Neural crest cell (in vitro differentiated cells): ENCODE results near the gene BRMS1. TPM values are rescaled to one million over a fixed set of nuclear protein-coding genes. Genes with fewer than 3 reads are reported as not detected.
"Not testable (repeated sequence)": the region's sequence is repeated elsewhere in the genome, so short reads cannot be mapped to it uniquely, and the experiment has no call there.

Source experiments
- DNase-seq: peaks from one replicate; pipeline ENCODE4 v3.0.0; 2021; ENCODE audit warnings: low read depth, mixed read lengths, low spot score
- H3K27ac Mint-ChIP-seq: one replicate; pipeline ENCODE4 v1.8.0; 2021; ENCODE audit warnings: mild to moderate bottlenecking, mixed read lengths; ENCODE audit not compliant: unreplicated experiment
- H3K27me3 Mint-ChIP-seq: 2 replicates; pipeline ENCODE4 v1.8.0; 2021; ENCODE audit warnings: low read depth, mild to moderate bottlenecking, mixed read lengths
- H3K36me3 Mint-ChIP-seq: 2 replicates; pipeline ENCODE4 v1.8.0; 2021; ENCODE audit warnings: low read depth, mild to moderate bottlenecking, mixed read lengths
- H3K4me1 Mint-ChIP-seq: 2 replicates; pipeline ENCODE4 v1.8.0; 2021; ENCODE audit warnings: mixed read lengths
- H3K4me3 Mint-ChIP-seq: one replicate; pipeline ENCODE4 v1.8.0; 2021; ENCODE audit warnings: mild to moderate bottlenecking, mixed read lengths
- H3K9me3 Mint-ChIP-seq: 2 replicates; pipeline ENCODE4 v1.8.0; 2021; ENCODE audit warnings: mixed read lengths
- total RNA-seq: library from RNA; stranded (reverse); gene quantifications from 2 replicates; pipeline ENCODE4 v1.2.1, GENCODE V29; 2021
- TF ChIP-seq, protein P1 (sequence below): fragments of 200-600 bp; sonication (generic); conservative IDR thresholded peaks from 2 replicates; pipeline ENCODE4 v1.5.0; 2021; ENCODE audit warnings: antibody characterized with exemption, mild to moderate bottlenecking

Gene BRMS1
- total RNA-seq, 1 donor from 2014 or later, result 40.2 TPM

DNA sequence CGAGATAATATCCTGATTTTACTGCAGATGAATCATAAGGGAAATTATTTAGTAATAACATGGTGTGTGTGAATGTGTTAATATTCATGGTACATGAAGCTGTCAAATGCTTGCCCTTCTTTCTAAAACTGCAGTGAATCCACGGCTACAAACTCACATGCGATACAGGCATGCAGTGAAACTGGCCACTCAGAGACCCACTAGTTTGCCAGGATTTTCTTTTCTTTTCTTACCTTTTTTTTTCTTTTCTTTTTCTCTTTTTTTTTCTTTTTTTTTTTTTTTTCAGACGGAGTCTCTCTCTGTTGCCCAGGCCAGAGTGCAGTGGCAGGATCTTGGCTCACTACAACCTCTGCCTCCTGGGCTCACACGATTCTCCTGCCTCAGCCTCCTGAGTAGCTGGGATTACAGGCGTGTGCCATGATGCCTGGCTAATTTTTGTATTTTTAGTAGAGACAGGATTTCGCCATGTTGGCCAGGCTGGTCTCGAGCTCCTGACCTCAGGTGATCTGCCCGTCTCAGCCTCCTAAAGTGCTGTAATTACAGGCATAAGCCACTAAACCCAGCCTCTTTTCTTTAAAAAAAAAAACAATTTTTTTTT lies 28.9 kb upstream of the BRMS1 start:
- DNase-seq, H3K36me3 Mint-ChIP-seq, H3K9me3 Mint-ChIP-seq, H3K27me3 Mint-ChIP-seq, H3K27ac Mint-ChIP-seq: not testable (repeated sequence)
- H3K4me1 Mint-ChIP-seq, result peaks cover 24% of the 10 kb centered on the region
- H3K4me3 Mint-ChIP-seq, result peak overlapping the region; percentile 66

GRCh38 chr11:66373265-66373664 lies 28.4 kb upstream of the BRMS1 start:
- DNase-seq, result no peak
- Mint-ChIP-seq H3K27me3 (peaks cover 9% of the 10 kb centered on the region), H3K4me3 (peak overlapping the region; percentile 66), H3K27ac (no peak overlapping the region), H3K4me1 (peaks cover 24% of the 10 kb centered on the region), H3K36me3 (peaks cover 5% of the 10 kb centered on the region), H3K9me3 (no peaks in the 10 kb centered on the region)
- TF ChIP-seq, protein P1, sequence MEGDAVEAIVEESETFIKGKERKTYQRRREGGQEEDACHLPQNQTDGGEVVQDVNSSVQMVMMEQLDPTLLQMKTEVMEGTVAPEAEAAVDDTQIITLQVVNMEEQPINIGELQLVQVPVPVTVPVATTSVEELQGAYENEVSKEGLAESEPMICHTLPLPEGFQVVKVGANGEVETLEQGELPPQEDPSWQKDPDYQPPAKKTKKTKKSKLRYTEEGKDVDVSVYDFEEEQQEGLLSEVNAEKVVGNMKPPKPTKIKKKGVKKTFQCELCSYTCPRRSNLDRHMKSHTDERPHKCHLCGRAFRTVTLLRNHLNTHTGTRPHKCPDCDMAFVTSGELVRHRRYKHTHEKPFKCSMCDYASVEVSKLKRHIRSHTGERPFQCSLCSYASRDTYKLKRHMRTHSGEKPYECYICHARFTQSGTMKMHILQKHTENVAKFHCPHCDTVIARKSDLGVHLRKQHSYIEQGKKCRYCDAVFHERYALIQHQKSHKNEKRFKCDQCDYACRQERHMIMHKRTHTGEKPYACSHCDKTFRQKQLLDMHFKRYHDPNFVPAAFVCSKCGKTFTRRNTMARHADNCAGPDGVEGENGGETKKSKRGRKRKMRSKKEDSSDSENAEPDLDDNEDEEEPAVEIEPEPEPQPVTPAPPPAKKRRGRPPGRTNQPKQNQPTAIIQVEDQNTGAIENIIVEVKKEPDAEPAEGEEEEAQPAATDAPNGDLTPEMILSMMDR, result no peak

- Mint-ChIP-seq H3K9me3 (no peaks in the 10 kb centered on the region), H3K4me1 (peaks cover 29% of the 10 kb centered on the region)
- DNase-seq, result peak; percentile 75
These were observed 26.9 kb upstream of the BRMS1 start, which contains the start of gene SLC29A2 for GRCh38 chr11:66371627-66372415. SLC29A2 (minus strand) TSS chr11:66371760; CDS start chr11:66371591, 169 bp downstream.

GRCh38 chr11:66369073-66369894 lies 24.4 kb upstream of the BRMS1 start:
- peaks cover 29% of the 10 kb centered on the region for H3K4me1 Mint-ChIP-seq
- TF ChIP-seq, protein P1, result no peak
- H3K9me3 Mint-ChIP-seq, result no peaks in the 10 kb centered on the region
- H3K27me3 Mint-ChIP-seq, result peaks cover 5% of the 10 kb centered on the region
- H3K4me3 Mint-ChIP-seq, result peak overlapping the region; percentile 94
- H3K36me3 Mint-ChIP-seq, result peaks cover 13% of the 10 kb centered on the region
- peak overlapping the region; percentile 57 for H3K27ac Mint-ChIP-seq
- DNase-seq, result no peak

More at GRCh38 chr11:66371627-66372415, 26.9 kb upstream of the BRMS1 start, which contains the start of gene SLC29A2:
- H3K27me3 Mint-ChIP-seq, result peaks cover 7% of the 10 kb centered on the region
- H3K36me3 Mint-ChIP-seq, result peaks cover 9% of the 10 kb centered on the region
- H3K27ac Mint-ChIP-seq, result peak within 1 kb of the TSS; percentile 96
- peak within 1 kb of the TSS; percentile 94 for H3K4me3 Mint-ChIP-seq
- TF ChIP-seq, protein P1, result no peak

DNA sequence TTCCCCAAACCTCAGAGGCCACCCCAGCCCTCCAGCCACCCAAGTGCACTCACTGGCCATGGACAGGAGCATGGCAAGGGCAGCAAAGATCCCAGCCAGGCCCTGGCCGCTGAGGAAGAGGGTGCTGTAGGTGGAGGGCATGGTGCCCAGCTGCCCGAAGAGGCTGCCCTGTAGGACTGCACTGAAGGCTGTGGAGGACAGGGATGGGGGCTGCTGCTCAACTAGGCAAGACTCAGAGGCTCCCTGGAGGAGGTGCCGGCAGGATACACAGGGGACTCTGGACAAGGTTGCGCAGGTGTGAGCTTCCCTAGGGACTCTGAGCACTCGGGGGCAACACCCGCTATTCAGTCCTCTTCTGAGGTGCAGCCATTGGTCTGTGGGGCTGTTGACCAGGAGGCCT lies 23.6 kb upstream of the BRMS1 start:
- peaks cover 5% of the 10 kb centered on the region for H3K27me3 Mint-ChIP-seq
- H3K4me3 Mint-ChIP-seq, result peak overlapping the region; percentile 74
- H3K9me3 Mint-ChIP-seq, result no peaks in the 10 kb centered on the region
- no peak for DNase-seq
- H3K36me3 Mint-ChIP-seq, result peaks cover 15% of the 10 kb centered on the region
- peak overlapping the region; percentile 19 for H3K27ac Mint-ChIP-seq
- TF ChIP-seq, protein P1, result no peak
- peaks cover 27% of the 10 kb centered on the region for H3K4me1 Mint-ChIP-seq
